GM12873 (cell line): ENCODE results near the gene ITIH5.

Source experiments
- CTCF ChIP-seq: IDR thresholded peaks from 2 replicates; pipeline ENCODE4 v1.5.1; 2012; ENCODE audit warnings: low read depth, mild to moderate bottlenecking, moderate library complexity, low read length, control low read depth; ENCODE audit not compliant: insufficient read depth; ENCODE audit errors: missing control alignments

Gene ITIH5

DNA sequence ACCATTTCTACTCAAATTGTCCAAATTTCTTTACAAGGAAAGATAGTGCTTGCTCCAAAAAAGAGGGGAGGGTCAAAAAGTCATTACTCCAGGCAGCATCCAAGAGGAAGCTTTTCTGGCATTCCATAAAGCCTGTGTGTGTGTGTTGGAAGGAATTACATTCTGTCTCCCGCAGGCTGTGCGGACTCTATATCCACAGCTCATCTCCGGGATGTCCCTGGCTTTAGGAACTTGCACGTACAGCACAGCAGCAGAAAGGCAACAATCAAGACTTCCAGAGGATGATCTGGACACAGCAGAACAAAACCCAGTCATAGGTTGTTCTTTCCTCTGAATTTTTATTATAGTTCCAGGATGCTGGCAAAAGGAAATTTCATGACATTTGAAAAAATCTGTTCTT lies 94.8 kb downstream of the ITIH5 start:
- no peak for TF ChIP-seq CTCF

GRCh38 chr10:7567911-7568620 lies 98.7 kb downstream of the ITIH5 start:
- no peak for TF ChIP-seq CTCF

GRCh38 chr10:7566891-7567290 lies 99.9 kb downstream of the ITIH5 start:
- no peak for TF ChIP-seq CTCF

DNA sequence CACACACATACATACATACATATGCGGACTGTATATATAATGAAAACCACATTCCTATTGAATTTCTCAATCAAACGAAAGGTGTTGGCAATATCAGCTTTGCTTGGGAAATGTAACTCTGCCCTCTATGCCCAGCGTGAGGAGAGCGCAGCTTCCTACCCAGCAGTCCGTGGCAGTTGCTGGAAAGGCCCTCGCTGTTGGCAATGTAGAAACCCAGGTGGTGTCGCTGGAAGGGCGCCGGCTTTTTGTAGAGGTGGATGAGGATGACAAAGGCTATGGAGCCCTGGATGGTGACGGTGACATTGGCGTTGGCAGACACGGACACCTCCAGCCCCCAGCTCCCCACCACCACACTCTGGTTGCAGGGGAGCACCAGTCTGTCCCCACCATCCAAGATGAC lies 100.9 kb downstream of the ITIH5 start:
- TF ChIP-seq CTCF: no peak

DNA sequence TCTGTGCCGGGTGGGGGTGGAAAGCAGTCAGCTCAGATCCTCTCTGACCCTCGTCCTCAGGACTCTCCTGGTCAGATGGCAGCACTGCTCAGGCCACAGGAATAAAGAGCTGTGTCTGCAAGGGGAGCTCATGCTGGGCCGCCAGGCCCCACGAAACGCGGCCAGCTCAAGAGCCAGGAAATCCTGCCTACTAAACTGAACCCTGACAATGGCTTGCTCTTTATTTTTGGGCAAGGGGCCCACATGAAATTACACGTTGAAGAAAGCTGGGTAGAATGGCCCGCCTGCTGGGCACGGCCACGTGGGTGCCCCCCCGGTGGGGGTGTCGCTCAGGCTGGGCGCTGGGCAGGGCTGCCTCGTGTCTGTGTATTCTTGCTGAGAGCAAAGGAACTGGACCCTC lies 103.0 kb downstream of the ITIH5 start:
- no peak for TF ChIP-seq CTCF

GRCh38 chr10:7563368-7563767 lies 103.4 kb downstream of the ITIH5 start:
- no peak for TF ChIP-seq CTCF

- TF ChIP-seq CTCF: no peak
Observed at GRCh38 chr10:7561985-7562384, 104.8 kb downstream of the ITIH5 start.
